GM21786 (cell line): ENCODE results near the gene RELN.

ENCODE experiments used
- ATAC-seq: cut with Tn5 transposase; IDR thresholded peaks from one replicate; pipeline ENCODE4 v1.9.1; 2021; ENCODE audit not compliant: unreplicated experiment

RELN gene

DNA sequence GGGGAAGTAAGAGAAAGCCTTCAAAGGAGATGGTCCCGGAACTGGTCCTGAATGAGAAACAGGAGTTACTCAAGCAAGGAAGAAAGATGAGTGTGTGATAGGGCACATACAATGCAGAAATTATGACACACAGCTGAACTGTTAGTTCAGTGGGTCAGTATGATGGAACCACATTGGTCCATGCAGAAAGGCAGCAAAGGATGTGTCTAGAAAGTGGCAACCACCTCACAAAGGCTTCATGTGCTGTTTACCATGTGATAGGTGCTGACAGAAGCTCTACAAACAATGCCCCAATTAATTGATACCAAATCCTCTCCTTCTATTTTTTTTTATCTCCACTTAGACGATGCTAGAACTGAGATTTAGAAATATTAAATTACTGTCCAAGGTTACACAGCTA is 258.3 kb downstream of the RELN start:
- no peak for ATAC-seq

DNA sequence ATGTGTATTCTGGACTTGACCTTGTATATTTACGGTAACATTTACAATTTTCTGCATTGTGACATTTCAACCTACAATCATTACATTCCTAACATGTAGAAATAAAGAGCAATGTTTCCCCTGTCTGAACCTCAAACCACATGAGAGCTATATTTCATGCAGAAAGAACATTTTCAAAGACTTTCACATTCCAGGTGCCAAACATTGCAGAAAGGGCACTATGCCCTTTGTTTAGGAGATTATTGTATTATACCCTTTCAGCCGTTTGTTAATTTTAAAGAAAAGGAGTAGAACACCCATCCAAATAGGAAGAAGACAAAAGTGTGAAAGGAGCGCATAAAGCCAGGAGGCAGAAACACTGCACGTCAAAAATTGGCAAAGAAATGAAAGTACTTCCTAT is 260.4 kb downstream of the RELN start:
- ATAC-seq: no peak

DNA sequence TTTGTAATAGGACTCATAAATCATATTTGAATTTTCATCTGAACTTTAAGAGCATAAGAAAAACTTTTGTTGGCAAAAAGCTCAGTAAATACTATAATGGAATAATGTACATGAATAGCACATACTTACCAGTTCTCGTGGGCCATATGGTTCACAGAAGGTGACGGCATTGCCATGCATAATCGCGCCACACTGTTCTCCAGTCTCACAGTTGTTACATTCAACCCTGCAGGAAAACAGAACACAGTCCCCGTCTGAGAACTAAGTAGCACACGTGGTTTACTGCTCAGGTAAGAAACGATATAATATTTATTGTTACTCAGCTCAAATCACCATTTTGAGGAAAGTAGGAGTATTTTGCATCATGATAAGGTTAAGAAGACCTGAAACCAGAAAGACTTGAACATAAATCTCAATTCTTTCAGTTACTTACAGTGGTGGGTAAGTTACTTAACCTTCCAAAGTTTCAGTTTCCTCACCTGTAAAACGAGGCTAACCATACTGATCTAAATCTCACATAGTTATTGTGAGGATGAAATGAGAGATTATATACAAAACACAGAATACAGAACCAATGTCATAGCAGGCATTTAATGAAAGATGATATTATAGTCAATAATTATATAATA is 261.4 kb downstream of the RELN start:
- ATAC-seq: no peak

DNA sequence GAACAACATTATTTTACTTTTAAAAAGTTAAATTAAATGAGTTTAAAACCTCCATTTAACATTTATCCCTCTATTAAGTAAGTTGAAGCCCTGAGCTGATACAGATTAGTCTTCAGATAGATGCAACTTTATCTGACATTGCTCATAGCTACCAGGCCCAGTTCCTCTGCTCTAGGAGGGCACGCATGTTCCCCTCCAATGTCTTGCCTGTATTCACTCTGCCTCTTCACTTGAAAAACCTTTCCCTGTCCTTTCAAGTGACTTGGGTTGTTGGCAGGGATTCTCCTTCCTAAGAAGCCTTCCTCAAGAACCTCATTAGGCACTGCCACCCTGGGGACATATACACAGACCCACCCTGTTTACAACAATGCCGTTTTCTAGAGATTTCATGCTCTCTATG is 270.4 kb downstream of the RELN start:
- ATAC-seq: no peak

DNA sequence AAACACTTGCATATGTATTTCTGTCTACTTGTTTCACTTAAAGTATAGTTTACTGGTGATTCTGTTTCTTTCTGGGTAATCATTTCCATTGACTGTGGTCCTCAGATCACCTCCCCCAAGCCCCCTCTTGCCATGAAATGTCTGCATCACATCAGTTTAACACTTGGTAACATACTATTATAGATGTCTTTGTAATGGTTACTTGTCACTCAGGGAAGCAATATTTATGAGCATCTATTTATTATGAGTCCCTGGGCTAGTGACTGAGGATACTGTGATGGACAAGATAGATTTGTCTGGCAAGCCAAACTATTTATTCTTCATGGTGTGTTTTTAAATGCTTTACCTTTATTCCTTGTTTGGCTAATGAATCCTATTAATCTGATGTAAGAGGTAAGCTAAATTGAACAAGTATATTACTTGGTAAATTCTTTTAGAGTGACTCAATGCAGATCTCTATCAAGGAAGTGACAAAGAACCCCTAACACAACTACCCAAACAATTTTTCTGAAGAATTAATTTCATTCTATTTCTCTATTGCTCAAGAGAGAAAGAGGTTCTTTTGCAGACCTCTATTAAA is 270.9 kb downstream of the RELN start:
- no peak for ATAC-seq

DNA sequence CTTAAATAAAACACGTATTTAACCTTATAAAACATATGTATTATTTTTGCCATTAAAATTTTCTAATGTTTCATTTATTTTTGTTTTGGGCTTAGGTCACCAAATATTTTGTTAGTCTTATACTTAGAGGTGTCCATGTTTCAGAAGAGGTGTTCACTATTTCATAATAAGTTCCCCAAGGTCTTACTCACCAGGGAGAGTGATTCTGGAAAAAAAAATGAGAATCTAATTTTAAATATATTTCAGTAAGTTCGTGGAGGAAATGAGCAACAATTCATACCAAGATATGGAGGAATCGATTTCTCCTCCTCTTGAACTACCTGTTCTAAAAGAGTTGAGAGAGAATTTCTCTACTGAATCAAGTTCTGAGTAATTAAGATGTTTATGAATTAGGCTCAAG is 271.9 kb downstream of the RELN start:
- ATAC-seq: no peak

DNA sequence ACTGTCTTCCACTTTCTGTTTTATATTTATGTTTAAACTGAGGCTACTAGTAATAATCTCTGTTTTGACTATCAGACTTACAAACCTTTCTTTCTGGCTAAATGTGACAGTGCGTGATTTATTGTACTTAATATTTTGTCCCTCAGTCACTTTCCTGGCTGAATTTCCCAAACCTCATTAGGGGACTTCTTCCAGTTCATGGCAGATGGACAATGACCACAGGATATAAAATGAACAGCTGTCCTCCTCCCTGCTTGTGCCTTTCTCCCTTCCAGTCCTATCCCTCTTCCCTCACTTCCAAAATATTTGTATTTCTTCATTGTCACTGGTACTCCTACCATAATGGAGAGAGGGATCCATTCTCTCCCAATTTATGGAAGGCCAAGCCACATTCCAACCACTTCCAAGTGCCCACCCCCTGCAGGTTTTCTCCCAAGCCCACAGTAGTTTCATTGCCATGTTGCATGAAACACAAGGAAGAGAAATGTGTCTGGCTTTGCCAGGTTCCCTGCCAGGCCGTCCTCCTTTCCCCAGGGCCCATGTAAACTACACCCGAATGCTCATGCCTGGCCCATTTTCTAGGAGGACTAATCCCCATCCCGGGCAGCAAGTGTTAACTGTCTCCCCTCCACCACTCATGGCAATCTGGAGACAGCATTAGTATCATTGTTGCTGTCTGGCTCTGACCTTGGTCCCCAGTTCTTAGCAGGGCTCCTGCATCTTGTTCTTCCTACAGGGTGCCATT is 273.9 kb downstream of the RELN start:
- no peak for ATAC-seq

DNA sequence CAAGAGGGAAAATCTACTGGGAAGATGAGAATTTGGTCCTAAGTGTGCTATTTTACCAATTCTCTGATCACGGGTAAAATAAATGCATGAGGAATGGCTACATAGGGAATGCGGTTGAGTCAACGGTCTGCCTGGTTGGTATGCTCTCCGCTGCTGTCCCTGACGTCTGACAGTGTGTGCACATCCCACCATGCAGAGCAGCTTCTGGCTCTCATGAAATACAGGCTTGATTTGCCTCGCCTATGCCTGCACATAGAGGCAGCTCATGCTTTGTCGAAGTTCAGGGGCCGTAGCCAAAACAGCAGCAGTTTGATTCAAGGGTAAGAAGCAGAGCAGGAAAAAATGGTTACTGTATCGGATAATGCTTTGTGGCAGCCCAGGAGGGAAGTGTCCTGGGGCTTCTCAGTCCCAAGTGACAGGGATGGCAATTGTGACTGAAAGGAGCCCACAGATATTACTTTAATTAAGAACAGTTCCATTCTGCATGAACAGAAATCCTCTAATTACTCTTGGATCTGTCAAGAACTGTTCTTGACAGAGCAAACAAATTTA is 275.0 kb downstream of the RELN start:
- ATAC-seq: no peak

DNA sequence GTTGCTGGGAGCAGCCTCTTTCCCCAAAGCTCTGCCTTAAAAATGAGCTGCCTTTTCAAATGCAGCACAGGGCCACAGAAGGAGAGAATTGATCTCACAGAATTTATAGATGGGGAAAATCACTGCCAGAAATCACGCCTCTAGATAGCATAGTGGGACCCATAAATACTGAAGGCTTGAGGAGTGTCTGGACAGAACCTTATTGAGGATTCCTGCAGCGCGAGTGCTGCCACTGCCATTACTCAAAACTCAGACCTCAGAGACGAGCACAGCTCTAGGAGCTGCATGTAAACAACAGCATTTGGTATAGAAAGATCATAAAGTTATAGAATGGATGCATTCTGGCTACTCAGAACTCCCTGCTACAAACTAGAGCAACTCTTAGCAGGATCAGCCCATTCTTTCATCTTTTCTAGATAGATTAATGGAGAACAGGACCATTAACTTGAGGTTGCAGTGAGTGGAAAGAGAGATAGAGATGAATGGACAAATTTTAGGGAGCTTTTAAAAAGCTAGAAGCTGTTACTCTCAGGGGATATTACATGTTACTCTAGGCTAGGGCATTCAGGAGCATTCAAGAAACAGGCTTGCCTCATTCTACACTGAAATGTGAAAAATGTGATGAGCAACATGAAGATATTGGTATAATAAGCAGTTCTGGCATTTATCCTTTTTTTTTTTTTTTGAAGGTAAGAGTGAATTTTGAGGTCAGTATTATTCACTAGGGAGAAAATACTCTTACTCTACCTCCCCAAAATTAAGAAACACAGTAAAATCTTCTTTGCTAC is 276.3 kb downstream of the RELN start:
- ATAC-seq: no peak

DNA sequence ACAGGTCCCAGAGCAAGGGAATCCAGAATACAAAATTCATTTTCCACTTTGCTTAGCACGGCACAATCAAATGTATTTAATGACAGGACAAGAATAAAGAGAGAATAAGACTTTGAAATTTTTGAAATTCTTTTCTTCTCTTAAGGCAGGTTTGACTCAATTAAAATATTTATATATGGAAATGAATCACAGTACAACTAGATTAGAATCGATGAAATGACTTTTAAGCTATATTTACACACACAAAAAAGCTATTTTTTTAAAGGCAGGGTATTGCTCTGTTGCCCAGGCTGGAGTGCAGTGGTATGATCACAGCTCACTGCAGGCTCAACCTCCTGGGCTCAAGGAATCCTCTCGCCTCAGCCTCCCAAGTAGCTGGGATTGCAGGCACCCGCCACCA is 278.0 kb downstream of the RELN start:
- no peak for ATAC-seq

DNA sequence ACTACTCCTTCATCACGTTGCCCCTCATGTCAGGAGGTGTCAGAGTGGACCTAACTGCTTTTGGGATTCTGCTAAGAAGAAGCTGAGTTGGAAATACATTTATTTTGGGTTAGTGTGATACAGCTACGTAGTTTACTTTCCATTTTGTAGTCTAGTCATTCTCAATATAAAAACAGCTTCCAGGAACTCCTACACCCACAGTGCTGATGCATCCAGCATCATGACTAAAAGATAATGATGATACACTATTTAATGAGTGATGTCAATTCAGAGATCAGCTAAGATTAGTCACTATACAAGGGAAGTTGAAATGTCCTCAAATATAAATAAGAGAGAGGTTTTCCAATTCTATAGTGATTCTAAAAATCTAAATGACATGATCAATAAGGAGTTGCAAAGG is 279.2 kb downstream of the RELN start:
- ATAC-seq: no peak

DNA sequence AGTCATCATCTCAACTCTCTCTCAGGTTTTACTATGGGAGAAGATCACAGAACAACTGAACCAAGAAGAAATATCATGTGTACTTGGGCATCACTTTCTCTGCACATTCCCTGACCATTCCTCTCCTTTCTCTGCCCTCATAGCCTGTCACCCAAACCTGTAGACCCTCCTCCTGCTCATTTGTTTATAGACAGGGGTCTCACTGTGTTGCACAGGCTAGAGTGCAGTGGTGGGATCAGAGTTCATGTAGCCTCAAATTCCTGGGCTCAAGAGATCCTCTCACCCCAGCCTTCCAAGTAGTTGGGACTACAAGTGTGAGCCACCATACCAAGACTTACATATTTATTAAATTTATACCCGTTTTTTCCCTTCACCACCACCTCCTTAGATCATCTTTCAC is 282.7 kb downstream of the RELN start:
- ATAC-seq: no peak

DNA sequence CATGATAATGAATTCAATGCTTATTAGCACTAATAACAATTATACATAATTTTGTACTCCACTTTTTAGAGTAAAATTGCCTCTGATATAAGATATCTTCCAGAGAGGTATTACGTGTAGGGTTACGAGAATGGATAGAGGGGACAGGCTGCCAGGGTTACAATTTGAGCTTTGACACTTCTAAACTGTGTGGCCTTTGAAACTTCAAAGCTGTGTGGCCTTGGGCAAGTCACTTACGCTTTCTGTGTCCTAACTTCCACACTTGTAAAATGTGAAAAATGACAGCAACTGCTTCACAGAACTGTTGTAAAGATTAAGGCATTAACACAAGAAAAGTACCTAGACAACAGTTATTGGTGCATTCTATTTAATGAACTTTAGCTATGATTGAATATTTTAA is 283.9 kb downstream of the RELN start:
- no peak for ATAC-seq

DNA sequence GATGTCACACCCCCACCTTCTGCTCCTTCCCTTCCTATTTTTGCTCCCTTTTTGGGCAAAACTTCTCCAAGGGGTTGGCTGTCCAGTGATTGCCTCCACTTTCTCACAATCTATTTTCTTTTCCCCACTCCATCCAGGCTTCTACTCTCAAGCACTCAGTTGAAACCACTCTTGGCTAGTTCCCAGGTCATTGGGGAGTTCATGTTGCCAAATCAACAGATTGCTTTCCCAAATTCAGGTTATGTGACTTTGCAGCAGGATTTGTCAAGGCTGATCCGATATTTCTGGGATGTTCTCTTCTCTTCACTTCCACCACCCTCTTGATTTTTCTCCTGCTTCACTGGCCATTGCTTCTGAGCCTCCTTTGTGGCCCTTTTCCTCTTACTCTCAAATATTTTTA is 284.8 kb downstream of the RELN start:
- no peak for ATAC-seq

DNA sequence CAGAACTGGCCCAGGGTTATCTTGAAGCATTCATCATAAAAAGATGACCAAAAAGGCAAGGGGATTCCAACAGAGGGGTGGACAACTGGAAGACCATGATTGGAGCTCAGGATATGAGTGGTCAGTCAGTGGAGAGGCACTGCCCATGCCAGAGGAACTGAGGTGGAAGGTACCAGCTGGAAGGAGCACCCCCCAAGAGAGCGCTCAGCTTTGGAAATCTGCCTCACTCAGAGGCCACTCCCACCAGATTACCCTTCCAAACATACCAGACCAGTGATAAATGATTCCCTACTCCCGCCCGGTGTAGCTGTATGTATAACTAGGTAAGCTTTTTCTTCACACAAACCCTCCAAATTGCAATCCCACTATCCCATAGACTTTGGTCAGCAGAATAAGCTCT is 286.5 kb downstream of the RELN start:
- no peak for ATAC-seq

DNA sequence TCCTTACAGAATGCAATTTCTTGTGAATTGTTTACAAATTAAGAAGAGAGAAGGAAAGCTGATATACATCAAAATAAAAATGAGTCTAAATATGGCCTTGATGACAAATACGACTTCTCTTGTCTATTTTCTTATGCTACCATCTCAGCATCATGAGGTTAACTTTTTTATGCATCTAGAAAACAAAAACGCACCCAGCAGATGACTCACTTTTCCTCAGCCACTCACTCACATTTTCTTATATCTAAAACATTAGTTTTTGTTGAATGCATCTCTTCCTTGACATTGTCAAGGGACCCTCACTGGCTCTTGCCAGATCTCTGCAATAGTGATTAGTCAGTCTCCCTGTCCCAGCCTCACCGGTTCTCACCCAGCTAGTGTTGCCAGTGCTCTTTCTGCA is 287.0 kb downstream of the RELN start:
- ATAC-seq: no peak

DNA sequence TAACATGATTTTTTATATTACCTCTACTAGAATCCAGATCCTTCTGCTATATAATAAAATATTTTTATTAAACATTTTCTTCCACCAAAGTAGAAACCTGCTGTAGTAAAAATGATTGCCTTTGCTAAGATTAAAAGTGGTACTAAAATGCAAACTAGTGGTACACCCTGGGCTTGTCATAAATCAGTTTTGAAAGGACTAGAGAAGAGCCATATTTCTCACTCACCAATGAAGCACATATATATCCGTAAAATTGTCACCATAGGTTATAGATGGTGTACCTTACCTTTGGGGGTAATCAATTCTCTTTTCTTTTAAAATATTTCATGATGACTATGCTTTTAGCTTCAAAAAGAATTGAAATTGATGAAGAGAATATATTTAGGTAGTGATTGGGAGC is 290.4 kb downstream of the RELN start:
- ATAC-seq: no peak

DNA sequence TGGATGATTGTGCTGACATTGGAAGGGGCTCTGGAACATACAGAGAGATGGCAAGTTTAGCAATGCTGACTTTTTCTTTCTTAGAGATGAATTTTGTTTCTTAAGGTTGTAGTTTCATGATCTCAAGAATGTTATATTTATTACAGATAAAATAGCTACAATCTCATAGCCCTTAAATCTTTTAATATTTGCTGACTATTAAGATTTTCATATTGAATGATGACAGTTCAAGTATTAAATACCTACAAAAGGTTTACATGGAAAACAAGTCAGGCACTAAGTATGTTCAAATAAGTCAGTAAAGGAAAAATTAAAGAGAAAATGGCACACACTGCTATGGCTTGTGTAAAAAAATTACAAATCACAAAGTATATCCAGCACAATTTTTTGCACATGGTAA is 291.4 kb downstream of the RELN start:
- ATAC-seq: no peak

DNA sequence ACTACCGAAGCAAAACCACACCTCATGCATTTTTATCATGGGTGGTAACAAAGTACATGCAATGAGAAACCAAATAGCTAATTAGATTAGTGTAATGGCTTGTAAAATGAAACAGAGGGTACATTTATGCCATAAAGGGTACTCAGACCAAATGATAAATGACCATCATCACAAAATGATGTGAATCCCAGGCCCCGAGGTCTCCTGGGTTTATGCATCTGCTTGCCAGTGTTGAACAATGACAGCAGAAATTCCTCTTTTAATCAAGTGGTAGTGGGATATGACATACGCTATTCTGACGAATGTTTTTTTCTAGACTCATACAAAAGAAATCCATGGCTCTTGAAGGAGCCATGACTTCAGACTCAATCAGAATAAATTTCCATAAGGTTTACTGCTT is 293.9 kb downstream of the RELN start:
- ATAC-seq: no peak

DNA sequence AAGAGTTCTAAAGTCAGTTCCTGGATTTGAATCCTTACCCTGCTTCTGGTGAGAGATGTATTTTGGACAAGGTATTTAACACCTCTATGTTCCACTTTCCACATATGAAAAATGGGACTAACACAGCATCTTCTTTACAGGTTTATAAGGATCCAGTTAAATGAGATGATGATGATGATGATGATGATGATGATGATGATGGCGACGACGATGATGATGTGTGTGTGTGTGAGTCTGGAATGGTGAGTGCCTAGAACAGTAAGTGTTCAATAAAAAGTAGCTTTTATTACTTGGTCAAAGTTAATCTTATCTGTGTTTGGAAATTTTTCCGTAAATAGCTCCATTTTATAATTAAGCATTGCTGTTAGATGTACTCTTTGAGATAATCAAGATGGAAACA is 295.2 kb downstream of the RELN start:
- ATAC-seq: no peak

DNA sequence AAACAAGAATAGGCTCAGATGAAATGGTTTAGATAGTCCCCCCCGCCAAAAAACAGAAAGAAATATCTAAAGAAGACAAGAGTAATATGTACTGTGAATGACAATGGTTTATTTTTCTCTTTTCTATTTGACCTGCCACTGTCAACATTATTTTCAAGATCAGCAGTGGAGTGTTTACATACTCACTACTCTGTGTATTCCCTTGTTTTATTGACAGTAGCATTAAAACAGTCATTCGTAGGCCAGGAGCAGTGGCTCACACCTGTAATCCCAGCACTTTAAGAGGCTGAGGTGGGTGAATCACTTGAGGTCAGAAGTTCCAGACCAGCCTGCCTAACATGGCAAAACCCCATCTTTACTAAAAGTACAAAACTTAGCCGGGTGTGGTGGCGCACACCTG is 298.2 kb downstream of the RELN start:
- ATAC-seq: no peak
